H9 (cell line): ENCODE results near the gene AFMID. TPM values are rescaled to one million over a fixed set of nuclear protein-coding genes. Genes with fewer than 3 reads are reported as not detected.
A peak's percentile ranks its signal among the peaks of the same experiment; 100 is the strongest.

Source experiments
- DNase-seq: peaks from one replicate; pipeline ENCODE4 v3.0.0-alpha.2; 2017
- H2AFZ ChIP-seq: one replicate; pipeline ENCODE4 v1.6.1; 2013; ENCODE audit warnings: mild to moderate bottlenecking, low read length, control low read depth, moderate library complexity
- H2AK5ac ChIP-seq: 2 replicates; pipeline ENCODE4 v1.6.1; 2013; ENCODE audit warnings: low read length, control low read depth, mixed read lengths; ENCODE audit not compliant: insufficient read length
- H2BK120ac ChIP-seq: one replicate; pipeline ENCODE4 v1.6.1; 2013; ENCODE audit warnings: low read depth, mild to moderate bottlenecking, low read length, control low read depth, inconsistent platforms; ENCODE audit not compliant: poor library complexity, severe bottlenecking
- H2BK12ac ChIP-seq: 2 replicates; pipeline ENCODE4 v1.6.1; 2013; ENCODE audit warnings: low read length, control low read depth, mixed read lengths, low read depth; ENCODE audit not compliant: insufficient read length
- H2BK15ac ChIP-seq: 2 replicates; pipeline ENCODE4 v1.6.1; 2013; ENCODE audit warnings: low read depth, low read length, control low read depth
- H2BK20ac ChIP-seq: one replicate; pipeline ENCODE4 v1.6.1; 2013; ENCODE audit warnings: low read depth, mild to moderate bottlenecking, low read length, control low read depth, inconsistent platforms; ENCODE audit not compliant: poor library complexity, severe bottlenecking
- H2BK5ac ChIP-seq: 2 replicates; pipeline ENCODE4 v1.6.1; 2013; ENCODE audit warnings: low read length, control low read depth, mixed read lengths; ENCODE audit not compliant: insufficient read length
- H3K14ac ChIP-seq: 2 replicates; pipeline ENCODE4 v1.6.1; 2013; ENCODE audit warnings: low read length, control low read depth; ENCODE audit not compliant: insufficient read depth
- H3K18ac ChIP-seq: 2 replicates; pipeline ENCODE4 v1.6.1; 2013; ENCODE audit warnings: low read depth, mild to moderate bottlenecking, mixed read lengths, low read length, control low read depth; ENCODE audit not compliant: insufficient read length
- H3K23ac ChIP-seq: 2 replicates; pipeline ENCODE4 v1.6.1; 2013; ENCODE audit warnings: low read length, control low read depth, mixed read lengths, low read depth; ENCODE audit not compliant: insufficient read length
- H3K23me2 ChIP-seq: 2 replicates; pipeline ENCODE4 v1.6.1; 2013; ENCODE audit warnings: low read depth, mild to moderate bottlenecking, mixed read lengths, low read length, control low read depth; ENCODE audit not compliant: insufficient read length, poor library complexity, severe bottlenecking
- H3K27ac ChIP-seq: 2 replicates; pipeline ENCODE4 v1.5.1; 2013; ENCODE audit warnings: low read length, control low read depth, mixed read lengths, low read depth; ENCODE audit not compliant: insufficient read length
- H3K27me3 ChIP-seq: 2 replicates; pipeline ENCODE4 v1.6.1; 2013; ENCODE audit warnings: low read length, control low read depth, inconsistent platforms; ENCODE audit not compliant: insufficient read depth
- H3K4ac ChIP-seq: 2 replicates; pipeline ENCODE4 v1.6.1; 2013; ENCODE audit warnings: low read depth, mild to moderate bottlenecking, control low read depth, inconsistent platforms, low read length, moderate library complexity
- H3K4me1 ChIP-seq: 2 replicates; pipeline ENCODE4 v1.6.1; 2013; ENCODE audit warnings: low read length, control low read depth, inconsistent platforms; ENCODE audit not compliant: insufficient read depth
- H3K4me2 ChIP-seq: 2 replicates; pipeline ENCODE4 v1.6.1; 2013; ENCODE audit warnings: low read length, control low read depth, mixed read lengths; ENCODE audit not compliant: insufficient read length, insufficient read depth
- H3K56ac ChIP-seq: 2 replicates; pipeline ENCODE4 v1.6.1; 2013; ENCODE audit warnings: low read depth, mild to moderate bottlenecking, mixed read lengths, low read length, control low read depth; ENCODE audit not compliant: insufficient read length
- H3K79me1 ChIP-seq: 2 replicates; pipeline ENCODE4 v1.6.1; 2013; ENCODE audit warnings: low read depth, mild to moderate bottlenecking, moderate library complexity, low read length, control low read depth, inconsistent platforms; ENCODE audit not compliant: insufficient read depth, poor library complexity, severe bottlenecking
- H3K79me2 ChIP-seq: 2 replicates; pipeline ENCODE4 v1.6.1; 2013; ENCODE audit warnings: low read length, control low read depth, inconsistent platforms; ENCODE audit not compliant: insufficient read depth
- H3K9ac ChIP-seq: 2 replicates; pipeline ENCODE4 v1.6.1; 2013; ENCODE audit warnings: low read length, control low read depth, mixed read lengths; ENCODE audit not compliant: insufficient read length; ENCODE audit errors: extremely low read depth
- H3K9me3 ChIP-seq: one replicate; pipeline ENCODE4 v1.6.1; 2013; ENCODE audit warnings: low read depth, low read length, inconsistent platforms; ENCODE audit not compliant: control insufficient read depth
- H3T11ph ChIP-seq: one replicate; pipeline ENCODE4 v1.6.1; 2013; ENCODE audit warnings: mild to moderate bottlenecking, low read length, control low read depth, inconsistent platforms
- H4K20me1 ChIP-seq: one replicate; pipeline ENCODE4 v1.6.1; 2013; ENCODE audit not compliant: control insufficient read depth, insufficient read length, insufficient read depth
- H4K5ac ChIP-seq: 2 replicates; pipeline ENCODE4 v1.6.1; 2013; ENCODE audit warnings: low read depth, mild to moderate bottlenecking, mixed read lengths, low read length, control low read depth; ENCODE audit not compliant: insufficient read length
- H4K8ac ChIP-seq: replicated peaks from 2 replicates; pipeline ENCODE4 v1.6.1; 2013; ENCODE audit warnings: low read length, control low read depth, mixed read lengths, low read depth; ENCODE audit not compliant: insufficient read length
- H4K91ac ChIP-seq: 2 replicates; pipeline ENCODE4 v1.6.1; 2013; ENCODE audit warnings: low read depth, mild to moderate bottlenecking, moderate library complexity, mixed read lengths, low read length, control low read depth; ENCODE audit not compliant: insufficient read length
- H3K27ac Mint-ChIP-seq, 3 experiments: 2 replicates in 2 of 3; 3 replicates in 1 of 3; pipeline ENCODE4 v1.8.0; 2020 to 2021; ENCODE audit warnings: mixed read lengths in 3 of 3, mild to moderate bottlenecking in 1 of 3, moderate library complexity in 1 of 3
- H3K27me3 Mint-ChIP-seq: 2 replicates; pipeline ENCODE4 v1.8.0; 2021; ENCODE audit warnings: low read depth, mild to moderate bottlenecking, moderate library complexity, mixed read lengths
- H3K36me3 Mint-ChIP-seq, 3 experiments: 2 replicates in 2 of 3; 3 replicates in 1 of 3; pipeline ENCODE4 v1.8.0; 2020 to 2021; ENCODE audit warnings: low read depth in 3 of 3, mixed read lengths in 3 of 3; ENCODE audit not compliant: insufficient read depth in 1 of 3
- H3K4me1 Mint-ChIP-seq, 2 experiments: 2 replicates each; pipeline ENCODE4 v1.8.0; 2020; ENCODE audit warnings: mixed read lengths in 2 of 2
- H3K4me3 Mint-ChIP-seq, 2 experiments: 2 replicates in 1 of 2; 3 replicates in 1 of 2; pipeline ENCODE4 v1.8.0; 2020 to 2021; ENCODE audit warnings: mild to moderate bottlenecking in 2 of 2, mixed read lengths in 2 of 2, moderate library complexity in 1 of 2
- H3K9me3 Mint-ChIP-seq, 2 experiments: 2 replicates in 1 of 2; 3 replicates in 1 of 2; pipeline ENCODE4 v1.8.0; 2020; ENCODE audit warnings: mild to moderate bottlenecking in 2 of 2, mixed read lengths in 2 of 2, moderate library complexity in 1 of 2
- WGBS: extraction: QIAGEN DNeasy Blood & Tissue Kit; methylation state at CpG from one replicate; pipeline ENCODE4 v1.1.7; 2013; ENCODE audit warnings: missing lambda C conversion rate, low lambda C conversion rate, mixed read lengths; ENCODE audit not compliant: insufficient read length; ENCODE audit errors: extremely low coverage; 5-methylcytosine and 5-hydroxymethylcytosine counted together
- total RNA-seq: library from RNA; stranded (reverse); gene quantifications from 2 replicates; pipeline ENCODE4 v1.2.1, GENCODE V29; 2021
- TF ChIP-seq, protein P1 (sequence below): fragments of 200-600 bp; sonication (generic); conservative IDR thresholded peaks from 3 replicates; pipeline ENCODE4 v1.8.0; 2021; ENCODE audit warnings: antibody characterized with exemption, mild to moderate bottlenecking

AFMID gene
- total RNA-seq, 1 experiment from 2014 or later, result 64.1 TPM

DNA sequence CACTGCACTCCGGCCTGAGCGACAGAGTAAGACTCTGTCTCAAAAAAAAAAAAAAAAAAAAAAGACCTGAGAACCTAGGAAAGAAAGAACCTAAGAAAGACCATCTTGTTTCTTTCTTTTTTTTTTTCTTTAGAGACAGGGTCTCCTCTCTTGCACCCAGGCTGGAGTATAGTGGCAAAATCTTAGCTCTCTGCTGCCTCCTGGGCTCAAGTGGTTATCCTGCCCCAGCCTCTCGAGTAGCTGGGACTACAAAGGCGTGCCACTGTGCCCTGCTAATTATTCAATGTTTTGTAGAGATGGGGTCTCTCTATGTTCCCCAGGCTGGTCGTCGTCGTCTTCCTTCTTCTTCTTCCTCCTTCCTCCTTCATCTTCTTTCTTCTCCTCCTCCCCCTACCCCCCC lies 19.1 kb downstream of the AFMID start:
- Mint-ChIP-seq H3K36me3 (peaks cover 9 to 39% (median 23%) of the 10 kb centered on the region in 3 experiments; a peak in 6 of 7 replicates), H3K4me3 (no peak overlapping the region; a peak in 1 of 5 replicates), H3K27ac (no peak overlapping the region; a peak in 1 of 7 replicates), H3K4me1 (no peaks in the 10 kb centered on the region), H3K27me3 (no peaks in the 10 kb centered on the region), H3K9me3 (peaks cover 0 to 2% of the 10 kb centered on the region in 2 experiments; a peak in 1 of 5 replicates)
- no peak overlapping the region for H3K4me2 ChIP-seq
- no peak overlapping the region for H3K9ac ChIP-seq
- no peaks in the 10 kb centered on the region for H3K79me2 ChIP-seq
- WGBS, result no CpG with 5 or more reads among the region's 7 CpGs
- H4K20me1 ChIP-seq, result no peaks in the 10 kb centered on the region
- H3K4me1 ChIP-seq, result no peaks in the 10 kb centered on the region
- no peaks in the 10 kb centered on the region for H3K79me1 ChIP-seq
- H3K18ac ChIP-seq, result no peak overlapping the region
- H3K4ac ChIP-seq, result no peak overlapping the region
- H4K8ac ChIP-seq, result no peak overlapping the region
- DNase-seq, result no peak
- no peak overlapping the region for H2BK120ac ChIP-seq
- no peak overlapping the region for H2BK5ac ChIP-seq
- H4K91ac ChIP-seq, result no peak overlapping the region
- no peak overlapping the region for H3T11ph ChIP-seq
- H2BK12ac ChIP-seq, result no peak overlapping the region
- H2BK20ac ChIP-seq, result no peak overlapping the region
- H2AK5ac ChIP-seq, result no peak overlapping the region
- no peak overlapping the region for H4K5ac ChIP-seq
- H3K14ac ChIP-seq, result no peak overlapping the region
- no peak overlapping the region for H3K23ac ChIP-seq
- no peaks in the 10 kb centered on the region for H3K23me2 ChIP-seq
- no peaks in the 10 kb centered on the region for H3K9me3 ChIP-seq
- TF ChIP-seq, protein P1, sequence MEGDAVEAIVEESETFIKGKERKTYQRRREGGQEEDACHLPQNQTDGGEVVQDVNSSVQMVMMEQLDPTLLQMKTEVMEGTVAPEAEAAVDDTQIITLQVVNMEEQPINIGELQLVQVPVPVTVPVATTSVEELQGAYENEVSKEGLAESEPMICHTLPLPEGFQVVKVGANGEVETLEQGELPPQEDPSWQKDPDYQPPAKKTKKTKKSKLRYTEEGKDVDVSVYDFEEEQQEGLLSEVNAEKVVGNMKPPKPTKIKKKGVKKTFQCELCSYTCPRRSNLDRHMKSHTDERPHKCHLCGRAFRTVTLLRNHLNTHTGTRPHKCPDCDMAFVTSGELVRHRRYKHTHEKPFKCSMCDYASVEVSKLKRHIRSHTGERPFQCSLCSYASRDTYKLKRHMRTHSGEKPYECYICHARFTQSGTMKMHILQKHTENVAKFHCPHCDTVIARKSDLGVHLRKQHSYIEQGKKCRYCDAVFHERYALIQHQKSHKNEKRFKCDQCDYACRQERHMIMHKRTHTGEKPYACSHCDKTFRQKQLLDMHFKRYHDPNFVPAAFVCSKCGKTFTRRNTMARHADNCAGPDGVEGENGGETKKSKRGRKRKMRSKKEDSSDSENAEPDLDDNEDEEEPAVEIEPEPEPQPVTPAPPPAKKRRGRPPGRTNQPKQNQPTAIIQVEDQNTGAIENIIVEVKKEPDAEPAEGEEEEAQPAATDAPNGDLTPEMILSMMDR, result peak; percentile 51; the same call in 2 of the 3 replicates
- no peak overlapping the region for H2AFZ ChIP-seq
- no peaks in the 10 kb centered on the region for H3K27me3 ChIP-seq
- H3K27ac ChIP-seq, result no peak overlapping the region
- H3K56ac ChIP-seq, result no peak overlapping the region
- H2BK15ac ChIP-seq, result no peak overlapping the region
